Aorta (tissue), 5 donors: ENCODE results near the gene QDPR. TPM values are rescaled to one million over a fixed set of nuclear protein-coding genes. Genes with fewer than 3 reads are reported as not detected.

Source experiments
- ATAC-seq: fragments of 200-7000 bp; cut with Tn5 transposase; one replicate; pipeline ENCODE4 v1.9.1; 2022; ENCODE audit warnings: moderate library complexity; ENCODE audit not compliant: low FRiP score
- DNase-seq, 2 donors: peaks; one replicate each; pipeline ENCODE4 v3.0.0-alpha.2; 2020
- H3K27ac ChIP-seq, 2 donors: one replicate each; pipeline ENCODE4 v1.5.1; 2013; ENCODE audit warnings: low read length in 2 of 2, mild to moderate bottlenecking in 2 of 2, moderate library complexity in 2 of 2, control low read depth in 1 of 2, inconsistent platforms in 1 of 2, low read depth in 1 of 2
- H3K27me3 ChIP-seq, 2 donors: one replicate each; pipeline ENCODE4 v1.6.1; 2013; ENCODE audit warnings: control low read depth in 1 of 2, low read length in 1 of 2, mild to moderate bottlenecking in 1 of 2, moderate library complexity in 1 of 2; ENCODE audit not compliant: insufficient read depth in 2 of 2, control insufficient read depth in 1 of 2
- H3K36me3 ChIP-seq, 2 donors: one replicate each; pipeline ENCODE4 v1.6.1; 2013; ENCODE audit warnings: control low read depth in 1 of 2, low read length in 1 of 2, mild to moderate bottlenecking in 1 of 2; ENCODE audit not compliant: insufficient read depth in 2 of 2, control insufficient read depth in 1 of 2
- H3K4me1 ChIP-seq, 2 donors: one replicate each; pipeline ENCODE4 v1.6.1; 2013; ENCODE audit warnings: low read length in 2 of 2, control low read depth in 1 of 2, mild to moderate bottlenecking in 1 of 2, moderate library complexity in 1 of 2; ENCODE audit not compliant: insufficient read depth in 2 of 2, control insufficient read depth in 1 of 2
- H3K4me3 ChIP-seq, 2 donors: one replicate each; pipeline ENCODE4 v1.5.1; 2013; ENCODE audit warnings: low read length in 2 of 2, control low read depth in 1 of 2, mild to moderate bottlenecking in 1 of 2
- H3K9me3 ChIP-seq: one replicate; pipeline ENCODE4 v1.6.1; 2013; ENCODE audit warnings: mild to moderate bottlenecking, low read length; ENCODE audit not compliant: control insufficient read depth
- WGBS, 2 donors: extraction: QIAGEN DNeasy Blood & Tissue Kit; methylation state at CpG; one replicate each; pipeline ENCODE4 v1.1.7; 2013; 5-methylcytosine and 5-hydroxymethylcytosine counted together
- intact Hi-C, 2 donors: fragments of 100-400 bp; cut with DNase I; formaldehyde crosslinking; loops; one replicate each; pipeline versions ENCODE4 v1.14.2 to v1.15.0; 2022
- polyA plus RNA-seq, 2 donors: library from polyadenylated mRNA; stranded (reverse); fragments of 200-250 nt; gene quantifications; one replicate each; pipeline ENCODE4 v1.2.3, GENCODE V29; 2013
- total RNA-seq, 2 donors: library from RNA; stranded (reverse); fragmentation: NEBNext Ultra II Directional; extraction: Animal tissue kit (Norgen Biotek cat#: 25700); gene quantifications; one replicate each; pipeline ENCODE4 v1.2.1, GENCODE V29; 2021
- donor health status: healthy with polysubstance abuse.
- donor health status: Bipolar disorder and iron deficiency.
- donor health status: DM: no; HTN: no; CAD: no.
- donor health status: DM: no; HTN: no; CAD: no.
- donor health status: DM: yes; HTN: yes; CAD: no.

QDPR gene
- total and polyA plus RNA-seq, 4 donors: 15.6 to 24.8 (median 22.2) TPM

DNA sequence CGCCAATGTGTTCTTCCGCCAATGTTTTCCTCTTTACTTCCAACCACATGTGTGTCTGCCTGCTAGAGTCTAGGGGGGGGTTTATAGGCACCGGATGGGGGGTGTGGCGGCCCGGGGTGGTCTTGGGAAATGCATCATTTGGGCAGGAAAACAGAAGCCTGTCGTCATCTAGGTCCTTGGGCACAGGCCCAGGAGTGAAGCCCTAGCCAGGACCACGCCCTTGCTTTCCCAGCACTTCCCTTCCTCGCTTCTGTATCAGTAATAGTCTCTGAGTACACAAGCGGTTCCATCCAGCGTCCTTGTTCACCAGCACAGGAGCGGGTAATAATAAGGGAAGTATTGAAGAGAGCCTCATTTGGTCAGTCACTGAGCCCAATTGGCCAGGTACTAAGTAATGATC is 74.5 kb downstream of the QDPR start:
- DNase-seq (no peak), ATAC-seq (no peak)
- no peaks in the 10 kb centered on the region for H3K4me1 ChIP-seq
- no peak overlapping the region for H3K4me3 ChIP-seq
- no peak overlapping the region for H3K27ac ChIP-seq
- no peaks in the 10 kb centered on the region for H3K27me3 ChIP-seq
- intact Hi-C loops: no loop called here
- H3K9me3 ChIP-seq: no peaks in the 10 kb centered on the region
- 90 to 91% methylated on average over 11 of the region's 11 CpGs for WGBS, 2 donors
- H3K36me3 ChIP-seq: no peaks in the 10 kb centered on the region

DNA sequence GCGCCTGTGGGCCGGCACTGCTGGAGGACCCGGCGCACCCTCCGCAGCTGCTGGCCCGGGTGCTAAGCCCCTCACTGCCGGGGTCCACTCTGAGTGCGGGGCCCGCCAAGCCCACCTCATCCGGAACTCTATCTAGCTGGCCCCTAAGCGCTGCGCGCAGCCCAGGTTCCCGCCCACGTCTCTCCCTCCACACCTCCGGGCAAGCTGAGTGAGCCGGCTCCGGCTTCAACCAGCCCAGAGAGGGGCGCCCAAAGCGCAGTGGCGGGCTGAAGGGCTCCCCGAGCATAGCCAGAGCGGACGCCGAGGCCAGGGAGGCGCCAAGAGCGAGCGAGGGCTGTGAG is 75.2 kb downstream of the QDPR start:
- intact Hi-C loops: no loop called here
- H3K9me3 ChIP-seq: no peaks in the 10 kb centered on the region
- ATAC-seq (no peak), DNase-seq (no peak)
- 96 to 97% methylated on average over 25 to 28 of the region's 28 CpGs for WGBS, 2 donors
- H3K27me3 ChIP-seq: no peaks in the 10 kb centered on the region
- no peak overlapping the region for H3K4me3 ChIP-seq
- H3K27ac ChIP-seq: no peak overlapping the region
- no peaks in the 10 kb centered on the region for H3K36me3 ChIP-seq
- H3K4me1 ChIP-seq: no peaks in the 10 kb centered on the region

Other genes with a start within 250 kb of the QDPR start
- not detected for gene CLRN2, start 3.1 kb upstream of the QDPR start, total RNA-seq
- gene CLRN2, start 3.1 kb upstream of the QDPR start, polyA plus RNA-seq: not detected
- gene LAP3, start 65.1 kb upstream of the QDPR start, total RNA-seq: 10 to 100 TPM; 65.4 to 93.4 TPM
- 10 to 100 TPM; 36.9 to 39.8 TPM for gene LAP3, start 65.1 kb upstream of the QDPR start, polyA plus RNA-seq
- 10 to 100 TPM; 40.9 to 52.7 TPM for gene MED28, start 102.6 kb upstream of the QDPR start, total RNA-seq
- gene MED28, start 102.6 kb upstream of the QDPR start, polyA plus RNA-seq: 10 to 100 TPM; 10.2 to 12.8 TPM